Loucy (cell line): Measurements from ENCODE around the gene PARP3.

Experiments used
- H2AFZ ChIP-seq: fragments of 200-600 bp; sonication (generic); 2 replicates; pipeline ENCODE4 v1.6.0; 2016; ENCODE audit warnings: antibody characterized with exemption, mild to moderate bottlenecking, low read length, moderate library complexity
- H3F3A ChIP-seq: fragments of 200-600 bp; 2 replicates; pipeline ENCODE4 v1.6.0; 2016; ENCODE audit warnings: antibody characterized with exemption, low read depth, mild to moderate bottlenecking
- H3K27me3 ChIP-seq: fragments of 200-600 bp; sonication (generic); 2 replicates; pipeline ENCODE4 v1.6.1; 2014; ENCODE audit warnings: low read length, mild to moderate bottlenecking; ENCODE audit not compliant: insufficient read depth, poor library complexity, severe bottlenecking
- H3K36me3 ChIP-seq: fragments of 200-600 bp; sonication (generic); 2 replicates; pipeline ENCODE4 v1.6.1; 2016; ENCODE audit warnings: low read length; ENCODE audit not compliant: insufficient read depth
- H3K4me1 ChIP-seq: fragments of 200-600 bp; sonication (generic); 2 replicates; pipeline ENCODE4 v1.5.1; 2014; ENCODE audit warnings: low read length, mild to moderate bottlenecking; ENCODE audit not compliant: insufficient read depth, poor library complexity, severe bottlenecking
- H3K4me2 ChIP-seq: fragments of 200-600 bp; sonication (generic); 2 replicates; pipeline ENCODE4 v1.6.0; 2014; ENCODE audit warnings: antibody characterized with exemption, low read length, low read depth, mild to moderate bottlenecking; ENCODE audit not compliant: poor library complexity, severe bottlenecking
- H3K4me3 ChIP-seq: fragments of 200-600 bp; sonication (generic); 2 replicates; pipeline ENCODE4 v1.5.1; 2014; ENCODE audit warnings: low read length, mild to moderate bottlenecking, mixed read lengths; ENCODE audit not compliant: poor library complexity, severe bottlenecking
- H3K79me2 ChIP-seq: fragments of 200-600 bp; sonication (generic); 2 replicates; pipeline ENCODE4 v1.6.1; 2014; ENCODE audit warnings: low read length; ENCODE audit not compliant: insufficient read depth
- H3K9ac ChIP-seq: fragments of 200-600 bp; sonication (generic); 2 replicates; pipeline ENCODE4 v1.6.0; 2014; ENCODE audit warnings: mild to moderate bottlenecking, low read depth, low read length, moderate library complexity; ENCODE audit not compliant: poor library complexity, severe bottlenecking
- H3K9me2 ChIP-seq: fragments of 200-600 bp; sonication (generic); replicated peaks from 2 replicates; pipeline ENCODE4 v1.6.1; 2016; ENCODE audit warnings: low read depth, low read length, mixed read lengths
- H3K9me3 ChIP-seq: fragments of 200-600 bp; sonication (generic); 2 replicates; pipeline ENCODE4 v1.6.1; 2014; ENCODE audit warnings: mild to moderate bottlenecking, antibody characterized with exemption, low read length, low read depth; ENCODE audit not compliant: insufficient read depth
- H4K20me1 ChIP-seq: fragments of 200-600 bp; sonication (generic); 2 replicates; pipeline ENCODE4 v1.6.0; 2014; ENCODE audit warnings: antibody characterized with exemption, low read length, mild to moderate bottlenecking; ENCODE audit not compliant: insufficient read depth, poor library complexity, severe bottlenecking
- EZH2phosphoT487 ChIP-seq: fragments of 200-600 bp; IDR thresholded peaks from 2 replicates; pipeline ENCODE4 v1.6.1; 2018; ENCODE audit warnings: antibody characterized with exemption, mild to moderate bottlenecking, moderate library complexity, borderline replicate concordance
- TF ChIP-seq, protein P1 (sequence below): fragments of 200-600 bp; sonication (generic); conservative IDR thresholded peaks from 2 replicates; pipeline ENCODE4 v1.5.1; 2014; ENCODE audit warnings: mild to moderate bottlenecking, antibody characterized with exemption, low read length

PARP3 gene

DNA sequence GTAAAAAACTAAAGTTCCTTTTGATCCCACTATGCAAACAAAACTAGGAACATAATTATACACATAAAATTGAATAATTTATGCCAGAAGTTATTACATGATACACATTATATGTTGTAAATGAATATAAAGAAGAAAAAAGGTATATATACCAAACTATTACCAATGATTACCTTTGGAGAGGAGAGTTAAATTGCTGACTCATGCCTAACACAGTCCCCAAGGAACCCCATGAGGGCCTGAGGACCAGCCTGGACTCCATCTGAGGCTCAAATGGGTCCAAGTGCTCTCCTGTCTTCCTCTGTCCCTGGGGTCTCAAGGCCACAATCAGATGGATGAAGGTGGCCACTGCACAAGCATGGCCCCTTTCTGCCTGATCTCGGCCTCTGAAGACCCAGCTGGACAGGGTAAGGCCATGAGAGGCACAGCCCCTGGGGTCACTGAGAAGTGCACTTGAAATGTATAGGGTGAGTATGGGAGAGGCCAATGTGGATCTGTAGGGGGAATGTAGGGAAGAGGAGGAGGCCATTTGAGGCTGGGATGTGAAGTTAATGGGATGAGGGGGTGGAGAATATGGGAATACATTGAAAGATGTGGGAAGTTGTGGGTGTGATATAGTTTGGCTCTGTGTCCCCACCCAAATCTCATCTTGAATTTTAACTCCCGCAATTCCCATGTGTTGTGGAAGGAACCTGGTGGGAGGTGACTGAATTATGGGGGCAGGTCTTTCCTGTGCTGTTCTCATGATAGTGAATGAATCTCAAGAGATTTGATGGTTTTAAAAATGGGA is 37.9 kb upstream of the PARP3 start:
- TF ChIP-seq, protein P1, sequence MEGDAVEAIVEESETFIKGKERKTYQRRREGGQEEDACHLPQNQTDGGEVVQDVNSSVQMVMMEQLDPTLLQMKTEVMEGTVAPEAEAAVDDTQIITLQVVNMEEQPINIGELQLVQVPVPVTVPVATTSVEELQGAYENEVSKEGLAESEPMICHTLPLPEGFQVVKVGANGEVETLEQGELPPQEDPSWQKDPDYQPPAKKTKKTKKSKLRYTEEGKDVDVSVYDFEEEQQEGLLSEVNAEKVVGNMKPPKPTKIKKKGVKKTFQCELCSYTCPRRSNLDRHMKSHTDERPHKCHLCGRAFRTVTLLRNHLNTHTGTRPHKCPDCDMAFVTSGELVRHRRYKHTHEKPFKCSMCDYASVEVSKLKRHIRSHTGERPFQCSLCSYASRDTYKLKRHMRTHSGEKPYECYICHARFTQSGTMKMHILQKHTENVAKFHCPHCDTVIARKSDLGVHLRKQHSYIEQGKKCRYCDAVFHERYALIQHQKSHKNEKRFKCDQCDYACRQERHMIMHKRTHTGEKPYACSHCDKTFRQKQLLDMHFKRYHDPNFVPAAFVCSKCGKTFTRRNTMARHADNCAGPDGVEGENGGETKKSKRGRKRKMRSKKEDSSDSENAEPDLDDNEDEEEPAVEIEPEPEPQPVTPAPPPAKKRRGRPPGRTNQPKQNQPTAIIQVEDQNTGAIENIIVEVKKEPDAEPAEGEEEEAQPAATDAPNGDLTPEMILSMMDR, result no peak
- no peak for TF ChIP-seq EZH2phosphoT487
- Histone ChIP-seq H3K36me3 (no peaks in the 10 kb centered on the region), H4K20me1 (no peaks in the 10 kb centered on the region)

DNA sequence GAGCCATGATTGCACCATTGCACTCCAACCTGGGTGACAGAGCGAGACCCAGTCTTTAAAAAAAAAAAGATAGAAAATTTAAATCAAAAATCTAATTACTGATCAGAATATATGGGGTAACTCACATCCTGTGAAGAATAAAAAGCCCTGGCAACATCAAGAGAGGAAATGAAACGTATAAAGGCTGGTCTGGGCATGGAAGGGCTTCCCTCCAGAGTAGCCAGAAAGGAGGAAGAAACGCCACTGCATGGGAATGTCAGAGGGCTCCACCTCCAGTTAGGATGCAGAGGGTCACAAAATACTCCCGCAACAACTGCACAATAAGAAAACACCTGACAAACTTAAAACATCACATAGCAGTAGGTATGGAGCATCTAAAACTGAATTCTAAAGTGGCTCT is 34.1 kb upstream of the PARP3 start:
- Histone ChIP-seq H3K9ac (no peak overlapping the region), H3K4me3 (no peak overlapping the region), H3K4me1 (no peaks in the 10 kb centered on the region), H4K20me1 (no peaks in the 10 kb centered on the region), H3K9me3 (peaks cover 7% of the 10 kb centered on the region; the same call in 1 of the 2 replicates), H3K36me3 (no peaks in the 10 kb centered on the region), H3K9me2 (no peaks in the 10 kb centered on the region), H3K79me2 (no peaks in the 10 kb centered on the region), H3K27me3 (no peaks in the 10 kb centered on the region), H3F3A (no peaks in the 10 kb centered on the region), H3K4me2 (no peak overlapping the region), H2AFZ (no peak overlapping the region)
- TF ChIP-seq, protein P1, result no peak

More for the DNA sequence above, 37.9 kb upstream of the PARP3 start:
- no peak overlapping the region for H3K4me2 ChIP-seq
- H3K9ac ChIP-seq, result no peak overlapping the region
- no peak overlapping the region for H3K4me3 ChIP-seq
- no peaks in the 10 kb centered on the region for H3K27me3 ChIP-seq
- no peaks in the 10 kb centered on the region for H3K4me1 ChIP-seq
- peaks cover 7% of the 10 kb centered on the region; the same call in 1 of the 2 replicates for H3K9me3 ChIP-seq
- no peaks in the 10 kb centered on the region for H3F3A ChIP-seq
- H2AFZ ChIP-seq, result no peak overlapping the region
- no peaks in the 10 kb centered on the region for H3K9me2 ChIP-seq
- no peaks in the 10 kb centered on the region for H3K79me2 ChIP-seq

DNA sequence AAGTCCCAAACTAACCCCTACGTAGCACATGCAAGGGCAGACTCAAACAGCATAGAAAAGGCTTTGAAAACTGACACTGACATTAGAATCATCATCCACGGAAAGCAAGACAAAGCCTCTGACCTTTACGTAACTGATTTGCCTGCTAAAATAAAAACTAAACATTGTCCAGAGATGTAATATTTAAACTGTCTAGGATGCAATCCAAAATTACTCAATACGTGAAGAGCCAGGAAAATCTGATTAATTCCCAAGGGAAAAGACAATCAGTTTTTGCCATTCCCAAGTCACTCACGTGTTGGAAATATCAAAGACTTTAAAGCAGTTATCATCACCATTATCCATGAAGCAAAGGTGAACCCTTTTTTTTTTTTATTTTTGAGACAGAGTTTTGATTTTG is 25.7 kb upstream of the PARP3 start:
- H3F3A ChIP-seq, result no peaks in the 10 kb centered on the region
- H2AFZ ChIP-seq, result no peak overlapping the region
- H4K20me1 ChIP-seq, result no peaks in the 10 kb centered on the region
- H3K27me3 ChIP-seq, result no peaks in the 10 kb centered on the region
- no peak overlapping the region for H3K4me3 ChIP-seq
- no peaks in the 10 kb centered on the region for H3K9me3 ChIP-seq
- H3K4me1 ChIP-seq, result no peaks in the 10 kb centered on the region
- TF ChIP-seq, protein P1, result no peak
- no peaks in the 10 kb centered on the region for H3K79me2 ChIP-seq
- H3K9me2 ChIP-seq, result no peaks in the 10 kb centered on the region
- no peaks in the 10 kb centered on the region for H3K36me3 ChIP-seq
- no peak overlapping the region for H3K9ac ChIP-seq
- no peak overlapping the region for H3K4me2 ChIP-seq
